IPS-NIHi7 (cell line): Measurements from ENCODE around the gene ADRA1B.
"Not testable (repeated sequence)": the region's sequence is repeated elsewhere in the genome, so short reads cannot be mapped to it uniquely, and the experiment has no call there.

Experiments
- DNase-seq: peaks from one replicate; pipeline ENCODE4 v3.0.0; 2012; ENCODE audit warnings: mixed read lengths; ENCODE audit errors: extremely low spot score

ADRA1B gene

GRCh38 chr5:159965838-159966128 is 49.5 kb downstream of the ADRA1B start:
- not testable (repeated sequence) for DNase-seq

- no peak for DNase-seq
Measured at GRCh38 chr5:159969966-159970365, 53.7 kb downstream of the ADRA1B start.

- DNase-seq, result no peak
Measured at GRCh38 chr5:159971038-159971437, 54.8 kb downstream of the ADRA1B start.

- no peak for DNase-seq
Measured at GRCh38 chr5:159971514-159971913, 55.2 kb downstream of the ADRA1B start.

GRCh38 chr5:159971931-159972461 is 55.7 kb downstream of the ADRA1B start:
- DNase-seq, result peak; percentile 57

GRCh38 chr5:159972538-159973362 is 56.5 kb downstream of the ADRA1B start:
- peak; percentile 27 for DNase-seq

- peak; percentile 45 for DNase-seq
Measured at GRCh38 chr5:159975462-159976019, 59.3 kb downstream of the ADRA1B start.

GRCh38 chr5:159976921-159977320 is 60.6 kb downstream of the ADRA1B start:
- no peak for DNase-seq

- DNase-seq, result no peak
Measured at GRCh38 chr5:159978358-159978757, 62.1 kb downstream of the ADRA1B start.

- no peak for DNase-seq
Measured at GRCh38 chr5:159982421-159983173, 66.3 kb downstream of the ADRA1B start.

GRCh38 chr5:159987031-159987674 is 70.9 kb downstream of the ADRA1B start:
- peak; percentile 92 for DNase-seq

- DNase-seq, result no peak
Measured at GRCh38 chr5:159990506-159990905, 74.2 kb downstream of the ADRA1B start.

- DNase-seq, result no peak
Measured at GRCh38 chr5:159992566-159992965, 76.3 kb downstream of the ADRA1B start.

- no peak for DNase-seq
Measured at GRCh38 chr5:159993194-159993593, 76.9 kb downstream of the ADRA1B start.

GRCh38 chr5:159995907-159996306 is 79.6 kb downstream of the ADRA1B start:
- no peak for DNase-seq

- no peak for DNase-seq
Measured at GRCh38 chr5:160001457-160001856, 85.2 kb downstream of the ADRA1B start.

- no peak for DNase-seq
Measured at GRCh38 chr5:160007514-160007913, 91.2 kb downstream of the ADRA1B start.

GRCh38 chr5:160008529-160008876 is 92.2 kb downstream of the ADRA1B start:
- DNase-seq, result not testable (repeated sequence)

GRCh38 chr5:160008877-160009590 is 92.8 kb downstream of the ADRA1B start, which contains the start of gene TTC1:
TSS of gene TTC1 (plus strand) at chr5:160009139. CDS start at chr5:160010529, 1,390 bp downstream.
- peak; percentile 96 for DNase-seq

GRCh38 chr5:160009591-160009989 is 93.3 kb downstream of the ADRA1B start:
- DNase-seq, result no peak

GRCh38 chr5:160011471-160011870 is 95.2 kb downstream of the ADRA1B start:
- DNase-seq, result no peak
